Large intestine (tissue), 12 donors: ENCODE results near the gene SLC35A2. TPM values are rescaled to one million over a fixed set of nuclear protein-coding genes. Genes with fewer than 3 reads are reported as not detected.

Experiments used
- DNase-seq, 2 donors: peaks; one replicate each; pipeline versions ENCODE4 v3.0.0 to v3.0.0-alpha.2; 2013
- H3K27ac ChIP-seq: one replicate; pipeline ENCODE4 v1.5.1; 2013; ENCODE audit warnings: low read length
- H3K27me3 ChIP-seq: 2 replicates; pipeline ENCODE4 v1.6.1; 2013; ENCODE audit warnings: low read length; ENCODE audit not compliant: control insufficient read depth, insufficient read depth
- H3K36me3 ChIP-seq: 2 replicates; pipeline ENCODE4 v1.6.1; 2013; ENCODE audit warnings: low read length; ENCODE audit not compliant: control insufficient read depth, insufficient read depth
- H3K4me1 ChIP-seq: one replicate; pipeline ENCODE4 v1.6.1; 2013; ENCODE audit warnings: low read length; ENCODE audit not compliant: control insufficient read depth, insufficient read depth
- H3K4me3 ChIP-seq: one replicate; pipeline ENCODE4 v1.5.1; 2013; ENCODE audit warnings: low read length
- H3K9me3 ChIP-seq: one replicate; pipeline ENCODE4 v1.6.1; 2013; ENCODE audit warnings: mild to moderate bottlenecking, low read depth, low read length, moderate library complexity; ENCODE audit not compliant: control insufficient read depth
- WGBS: methylation state at CpG from one replicate; pipeline ENCODE4 v1.1.5; 2013; ENCODE audit warnings: low lambda C conversion rate; ENCODE audit not compliant: insufficient coverage; 5-methylcytosine and 5-hydroxymethylcytosine counted together
- long read RNA-seq, 11 donors: transcript quantifications; one replicate each; lab custom pipeline, GENCODE V29; 2026
- polyA plus RNA-seq: library from polyadenylated mRNA; unstranded; fragments of 120-200 nt; gene quantifications from one replicate; pipeline ENCODE4 v1.2.1, GENCODE V29; 2013

The SLC35A2 gene
- polyA plus RNA-seq: 23.6 TPM
- long read RNA-seq, donor 1, partial matches to known transcripts: 0 of 4 reads
- long read RNA-seq, donor 1, other reads (novel, unspliced or antisense): 0 of 4 reads
- long read RNA-seq, donor 2, partial matches to known transcripts: 0 of 5 reads
- long read RNA-seq, donor 2, other reads (novel, unspliced or antisense): 0 of 5 reads
- long read RNA-seq, donor 3, partial matches to known transcripts: 0 of 7 reads
- long read RNA-seq, donor 3, other reads (novel, unspliced or antisense): 0 of 7 reads
- long read RNA-seq, donor 4, partial matches to known transcripts: 0 of 1 reads
- long read RNA-seq, donor 4, other reads (novel, unspliced or antisense): 0 of 1 reads
- long read RNA-seq, donor 5, partial matches to known transcripts: 0 of 4 reads
- long read RNA-seq, donor 5, other reads (novel, unspliced or antisense): 0 of 4 reads
- long read RNA-seq, donor 6, partial matches to known transcripts: 0 of 7 reads
- long read RNA-seq, donor 6, other reads (novel, unspliced or antisense): 0 of 7 reads
- long read RNA-seq, donor 7, partial matches to known transcripts: 0 of 5 reads
- long read RNA-seq, donor 7, other reads (novel, unspliced or antisense): 0 of 5 reads
- long read RNA-seq, donor 8, partial matches to known transcripts: 0 of 10 reads
- long read RNA-seq, donor 8, other reads (novel, unspliced or antisense): 0 of 10 reads
- long read RNA-seq, donor 9, transcript SLC35A2-204 (4 exons, 3,047 nt): major isoform, 5 of 5 reads
- long read RNA-seq, donor 9, partial matches to known transcripts: 0 of 5 reads
- long read RNA-seq, donor 9, other reads (novel, unspliced or antisense): 0 of 5 reads
- long read RNA-seq, donor 10, transcript SLC35A2-204 (4 exons, 3,047 nt): major isoform, 6 of 7 reads
- long read RNA-seq, donor 10, partial matches to known transcripts: 0 of 7 reads
- long read RNA-seq, donor 10, other reads (novel, unspliced or antisense): 0 of 7 reads
- long read RNA-seq, donor 11, partial matches to known transcripts: 0 of 6 reads
- long read RNA-seq, donor 11, other reads (novel, unspliced or antisense): 0 of 6 reads

DNA sequence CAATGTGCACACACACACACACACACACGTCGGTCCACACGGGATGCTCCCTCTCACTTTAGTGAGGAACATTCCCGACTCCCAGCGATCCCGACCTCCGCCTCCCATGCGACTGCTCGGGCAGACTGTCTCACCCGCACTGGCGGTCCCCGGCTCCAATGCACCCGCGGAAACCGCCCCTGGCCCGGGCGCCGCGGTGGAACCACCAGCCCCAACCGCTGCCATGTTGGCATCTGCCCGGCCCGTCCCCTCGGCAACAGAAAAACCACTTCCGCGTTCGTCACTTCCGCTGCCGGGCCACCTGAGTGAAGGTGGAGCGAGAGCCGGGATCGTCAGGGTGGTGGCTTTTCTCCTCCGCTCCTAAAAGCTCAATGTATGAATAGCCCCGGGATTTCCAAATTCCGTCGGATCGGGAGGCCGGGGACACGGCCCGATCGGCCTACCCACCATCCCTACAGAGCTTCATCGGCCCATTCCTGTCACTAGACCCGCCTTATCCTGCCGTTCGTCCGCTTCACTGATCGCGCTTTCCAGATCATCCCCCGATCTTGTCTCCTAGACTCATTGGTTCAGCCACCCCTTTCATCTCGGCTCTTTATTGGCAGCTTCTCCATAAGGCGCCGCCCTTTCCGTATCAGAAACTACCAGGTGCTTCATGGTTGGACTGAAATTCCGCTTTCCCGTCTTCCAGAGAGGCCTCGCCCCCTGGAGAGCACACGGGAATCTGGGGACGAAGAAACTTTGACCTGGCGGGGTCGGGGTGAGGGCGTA lies at the start of gene SLC35A2:
TSS of gene SLC35A2 (minus strand) at position 235 of the 771 bp plus-strand sequence. CDS start at position 225, 10 bp downstream.
- H3K27ac ChIP-seq: peak within 1 kb of the TSS; percentile 86
- no peaks in the 10 kb centered on the region for H3K9me3 ChIP-seq
- no CpG with 5 or more reads among the region's 60 CpGs for WGBS
- DNase-seq: peak; percentile 78 to 91
- H3K36me3 ChIP-seq: peaks cover 26% of the 10 kb centered on the region
- H3K4me1 ChIP-seq: peaks cover 10% of the 10 kb centered on the region
- H3K27me3 ChIP-seq: no peaks in the 10 kb centered on the region
- H3K4me3 ChIP-seq: peak within 1 kb of the TSS; percentile 89

DNA sequence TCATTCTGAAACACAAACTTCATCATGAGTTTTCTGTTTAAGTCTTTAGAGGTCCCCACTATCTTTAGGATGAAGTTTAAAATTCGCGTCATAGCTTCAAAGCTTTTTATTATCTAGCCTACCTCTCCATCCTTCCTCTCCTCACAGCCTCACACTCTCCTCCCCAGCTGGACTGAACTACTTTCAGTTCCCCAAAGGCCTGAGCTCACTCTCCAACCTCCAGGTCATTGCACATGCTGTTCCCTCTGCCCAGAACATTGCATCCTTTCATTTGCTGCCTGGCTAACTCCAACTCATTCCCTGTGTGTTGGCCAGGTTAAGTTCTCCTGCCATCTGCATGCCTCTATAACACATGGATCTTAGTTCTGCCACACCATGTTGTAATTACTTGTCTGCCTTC lies 48.8 kb upstream of the SLC35A2 start:
- DNase-seq: no peak
- H3K9me3 ChIP-seq: no peaks in the 10 kb centered on the region
- WGBS: no CpG with 5 or more reads among the region's 2 CpGs
- H3K4me3 ChIP-seq: no peak overlapping the region
- peaks cover 28% of the 10 kb centered on the region for H3K4me1 ChIP-seq
- H3K27ac ChIP-seq: no peak overlapping the region
- no peaks in the 10 kb centered on the region for H3K27me3 ChIP-seq
- H3K36me3 ChIP-seq: peaks cover 8% of the 10 kb centered on the region

- H3K36me3 ChIP-seq: peaks cover 13% of the 10 kb centered on the region
- WGBS: no CpG with 5 or more reads among the region's 21 CpGs
- no peaks in the 10 kb centered on the region for H3K27me3 ChIP-seq
- H3K9me3 ChIP-seq: no peaks in the 10 kb centered on the region
- H3K27ac ChIP-seq: peak overlapping the region; percentile 100
- peak in 1 of 2 donors; percentile 30 for DNase-seq
- peak overlapping the region; percentile 70 for H3K4me3 ChIP-seq
- H3K4me1 ChIP-seq: peaks cover 28% of the 10 kb centered on the region
Observed at GRCh38 chrX:48958635-48959094, 47.2 kb upstream of the SLC35A2 start.

GRCh38 chrX:48957827-48958634 lies 46.6 kb upstream of the SLC35A2 start:
- H3K36me3 ChIP-seq: peaks cover 13% of the 10 kb centered on the region
- peak overlapping the region; percentile 70 for H3K4me3 ChIP-seq
- H3K27me3 ChIP-seq: no peaks in the 10 kb centered on the region
- peak; percentile 97 to 98 for DNase-seq
- peaks cover 28% of the 10 kb centered on the region for H3K4me1 ChIP-seq
- H3K27ac ChIP-seq: peak overlapping the region; percentile 100
- no CpG with 5 or more reads among the region's 66 CpGs for WGBS
- H3K9me3 ChIP-seq: no peaks in the 10 kb centered on the region

GRCh38 chrX:48957477-48957826 lies 46.0 kb upstream of the SLC35A2 start, which contains the start of gene OTUD5:
Gene OTUD5 (minus strand): TSS chrX:48957607. CDS start chrX:48957570, 37 bp downstream.
- DNase-seq: peak in 1 of 2 donors; percentile 43
- Histone ChIP-seq H3K27me3 (no peaks in the 10 kb centered on the region), H3K27ac (peak within 1 kb of the TSS; percentile 100), H3K36me3 (peaks cover 18% of the 10 kb centered on the region), H3K4me1 (peaks cover 27% of the 10 kb centered on the region), H3K4me3 (peak within 1 kb of the TSS; percentile 70), H3K9me3 (no peaks in the 10 kb centered on the region)
- no CpG with 5 or more reads among the region's 53 CpGs for WGBS

DNA sequence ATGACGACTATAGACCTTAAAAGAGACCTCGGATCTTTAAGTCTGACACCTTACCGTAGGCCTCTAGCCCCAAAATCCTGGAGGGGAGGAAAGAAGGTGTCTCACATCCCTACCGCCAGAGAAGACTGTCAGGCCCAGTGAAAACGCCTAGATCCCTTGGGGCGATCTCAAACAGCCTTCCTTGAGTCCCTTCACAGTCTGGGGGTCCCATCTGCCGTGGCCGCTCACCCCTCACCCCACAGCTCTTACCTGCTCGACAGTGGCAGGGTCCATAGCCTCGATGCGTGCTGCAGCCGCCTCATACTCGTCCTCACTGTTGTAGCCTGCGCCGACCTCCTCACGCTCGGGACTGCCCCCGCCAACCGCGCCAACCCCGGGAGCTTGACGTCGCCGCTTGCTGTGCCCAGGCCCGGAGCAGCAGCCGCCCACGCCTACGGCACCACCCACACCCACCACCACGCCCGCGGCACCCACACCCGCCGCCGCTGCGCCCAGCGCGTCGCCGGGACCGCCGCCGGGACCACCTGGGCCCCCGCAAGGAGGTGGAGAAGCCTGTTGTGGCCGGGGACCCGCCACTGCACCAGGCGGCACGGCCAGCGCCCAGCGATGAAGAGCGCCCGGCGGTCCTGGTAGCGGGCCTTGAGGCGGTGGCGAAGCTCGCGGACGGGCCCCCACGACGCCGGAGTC lies 45.4 kb upstream of the SLC35A2 start:
- Histone ChIP-seq H3K9me3 (no peaks in the 10 kb centered on the region), H3K4me3 (peak overlapping the region; percentile 70), H3K4me1 (peaks cover 21% of the 10 kb centered on the region), H3K27ac (no peak overlapping the region), H3K36me3 (peaks cover 18% of the 10 kb centered on the region), H3K27me3 (no peaks in the 10 kb centered on the region)
- no CpG with 5 or more reads among the region's 61 CpGs for WGBS
- DNase-seq: no peak

- H3K4me1 ChIP-seq: no peaks in the 10 kb centered on the region
- H3K9me3 ChIP-seq: no peaks in the 10 kb centered on the region
- H3K27ac ChIP-seq: no peak overlapping the region
- no peaks in the 10 kb centered on the region for H3K27me3 ChIP-seq
- H3K36me3 ChIP-seq: peaks cover 15% of the 10 kb centered on the region
- WGBS: no CpG with 5 or more reads among the region's 1 CpG
- no peak overlapping the region for H3K4me3 ChIP-seq
- DNase-seq: no peak
Observed at GRCh38 chrX:48948589-48948988, 37.1 kb upstream of the SLC35A2 start.

GRCh38 chrX:48945517-48946348 lies 34.3 kb upstream of the SLC35A2 start:
- Histone ChIP-seq H3K9me3 (no peaks in the 10 kb centered on the region), H3K27ac (no peak overlapping the region), H3K36me3 (peaks cover 17% of the 10 kb centered on the region), H3K27me3 (no peaks in the 10 kb centered on the region), H3K4me1 (peaks cover 17% of the 10 kb centered on the region), H3K4me3 (no peak overlapping the region)
- WGBS: no CpG with 5 or more reads among the region's 8 CpGs
- DNase-seq: peak in 1 of 2 donors; percentile 24
